ENCODE measurements around the gene TEX38. TPM values are rescaled to one million over a fixed set of nuclear protein-coding genes. Genes with fewer than 3 reads are reported as not detected.

Gene TEX38
- total RNA-seq, 1 experiment from 2014 or later, result not detected

- CTCF ChIA-PET, result no interaction called here
- no peak for TF ChIP-seq CTCF (IDR thresholded peaks at IDR 0.05; ENCODE audit: insufficient read depth in 1 of 2, low read depth in 1 of 2, low read length in 1 of 2, severe bottlenecking in 1 of 2, unreplicated experiment in 1 of 2)
- no peaks in the 10 kb centered on the region for H3K9me3 ChIP-seq
- no peaks in the 10 kb centered on the region for H3K27me3 Mint-ChIP-seq (ENCODE audit: insufficient read depth, unreplicated experiment)
- H3K4me3 ChIP-seq (ENCODE audit: low read depth, low read length), result no peak overlapping the region
- no peaks in the 10 kb centered on the region for H3K9me3 Mint-ChIP-seq (ENCODE audit: unreplicated experiment)
- H3K36me3 Mint-ChIP-seq (ENCODE audit: insufficient read depth, unreplicated experiment), result peaks cover 20% of the 10 kb centered on the region
- no peak for DNase-seq
- H3K4me1 Mint-ChIP-seq (ENCODE audit: low read depth, unreplicated experiment), result no peaks in the 10 kb centered on the region
- intact Hi-C loops (cut with micrococcal nuclease; ENCODE audit: unreplicated experiment), result no loop called here
- no peak overlapping the region for H3K27ac Mint-ChIP-seq (ENCODE audit: unreplicated experiment)
- H3K27me3 ChIP-seq (replicated peaks; ENCODE audit: control insufficient read depth, insufficient read depth, low read length), result no peaks in the 10 kb centered on the region
- H3K4me1 ChIP-seq, result no peaks in the 10 kb centered on the region
- no peak overlapping the region for H3K4me3 Mint-ChIP-seq (ENCODE audit: unreplicated experiment)
- BruUV-seq (replicated peaks), result no TSS peak
- POLR2A ChIA-PET, result no interaction called here
- H3K36me3 ChIP-seq (ENCODE audit: control insufficient read depth, insufficient read depth, low read length), result no peaks in the 10 kb centered on the region
Observed at GRCh38 chr1:46646331-46646730, 25.3 kb upstream of the TEX38 start.

- BruUV-seq (replicated peaks), result no TSS peak
- no peaks in the 10 kb centered on the region for H3K27me3 Mint-ChIP-seq (ENCODE audit: insufficient read depth, unreplicated experiment)
- Histone ChIP-seq H3K4me1 (no peaks in the 10 kb centered on the region), H3K36me3 (ENCODE audit: control insufficient read depth, insufficient read depth, low read length) (no peaks in the 10 kb centered on the region), H3K27me3 (replicated peaks; ENCODE audit: control insufficient read depth, insufficient read depth, low read length) (no peaks in the 10 kb centered on the region), H3K4me3 (ENCODE audit: low read depth, low read length) (no peak overlapping the region), H3K9me3 (no peaks in the 10 kb centered on the region)
- no peak for DNase-seq
- POLR2A ChIA-PET, result no interaction called here
- H3K36me3 Mint-ChIP-seq (ENCODE audit: insufficient read depth, unreplicated experiment), result peaks cover 16% of the 10 kb centered on the region
- no peak overlapping the region for H3K4me3 Mint-ChIP-seq (ENCODE audit: unreplicated experiment)
- CTCF ChIA-PET, result no interaction called here
- no peaks in the 10 kb centered on the region for H3K9me3 Mint-ChIP-seq (ENCODE audit: unreplicated experiment)
- intact Hi-C loops (cut with micrococcal nuclease; ENCODE audit: unreplicated experiment), result no loop called here
- H3K4me1 Mint-ChIP-seq (ENCODE audit: low read depth, unreplicated experiment), result no peaks in the 10 kb centered on the region
- TF ChIP-seq CTCF (IDR thresholded peaks at IDR 0.05; ENCODE audit: insufficient read depth in 1 of 2, low read depth in 1 of 2, low read length in 1 of 2, severe bottlenecking in 1 of 2, unreplicated experiment in 1 of 2), result no peak
- H3K27ac Mint-ChIP-seq (ENCODE audit: unreplicated experiment), result no peak overlapping the region
Observed at GRCh38 chr1:46646844-46647243, 24.8 kb upstream of the TEX38 start.

- Histone ChIP-seq H3K4me1 (no peaks in the 10 kb centered on the region), H3K4me3 (ENCODE audit: low read depth, low read length) (no peak overlapping the region), H3K27me3 (replicated peaks; ENCODE audit: control insufficient read depth, insufficient read depth, low read length) (no peaks in the 10 kb centered on the region), H3K36me3 (ENCODE audit: control insufficient read depth, insufficient read depth, low read length) (no peaks in the 10 kb centered on the region), H3K9me3 (no peaks in the 10 kb centered on the region)
- BruUV-seq (replicated peaks), result no TSS peak
- TF ChIP-seq CTCF (IDR thresholded peaks at IDR 0.05; ENCODE audit: insufficient read depth in 1 of 2, low read depth in 1 of 2, low read length in 1 of 2, severe bottlenecking in 1 of 2, unreplicated experiment in 1 of 2), result no peak
- Mint-ChIP-seq H3K4me1 (ENCODE audit: low read depth, unreplicated experiment) (no peaks in the 10 kb centered on the region), H3K27ac (ENCODE audit: unreplicated experiment) (no peak overlapping the region), H3K9me3 (ENCODE audit: unreplicated experiment) (no peaks in the 10 kb centered on the region), H3K27me3 (ENCODE audit: insufficient read depth, unreplicated experiment) (no peaks in the 10 kb centered on the region), H3K4me3 (ENCODE audit: unreplicated experiment) (no peak overlapping the region), H3K36me3 (ENCODE audit: insufficient read depth, unreplicated experiment) (peaks cover 16% of the 10 kb centered on the region)
- CTCF ChIA-PET, result no interaction called here
- DNase-seq, result no peak
- POLR2A ChIA-PET, result no interaction called here
- intact Hi-C loops (cut with micrococcal nuclease; ENCODE audit: unreplicated experiment), result no loop called here
Observed at GRCh38 chr1:46647611-46648010, 24.0 kb upstream of the TEX38 start.

Measured in Caco-2 (cell line).